Measurements from ENCODE around the gene ZFHX3.

Gene ZFHX3

GRCh38 chr16:72788269-72788809 lies 259.6 kb downstream of the ZFHX3 start:
- Histone ChIP-seq H3K27ac (no peak overlapping the region), H3K9ac (ENCODE audit: insufficient read length) (no peak overlapping the region), H3K36me3 (ENCODE audit: insufficient read depth, low read length) (no peaks in the 10 kb centered on the region), H3K9me3 (ENCODE audit: low read depth, low read length) (no peaks in the 10 kb centered on the region), H3K4me3 (no peak overlapping the region)
- no peak for DNase-seq (ENCODE audit: low read depth, low spot score)
- no peak for TF ChIP-seq FOXP2 (optimal IDR thresholded peaks at IDR 0.05; ENCODE audit: control extremely low read depth, extremely low read length, insufficient read depth)
- no peak for TF ChIP-seq EZH2 (IDR thresholded peaks at IDR 0.05)
- no peak for TF ChIP-seq POLR2AphosphoS5 (IDR thresholded peaks at IDR 0.05; ENCODE audit: borderline replicate concordance, low read depth, low read length)

- Histone ChIP-seq H3K27ac (no peak overlapping the region), H3K9ac (ENCODE audit: insufficient read length) (no peak overlapping the region), H3K36me3 (ENCODE audit: insufficient read depth, low read length) (no peaks in the 10 kb centered on the region), H3K4me3 (peak overlapping the region; percentile 64), H3K9me3 (ENCODE audit: low read depth, low read length) (no peaks in the 10 kb centered on the region)
- DNase-seq (ENCODE audit: low read depth, low spot score) = no peak
- no peak for TF ChIP-seq EZH2 (IDR thresholded peaks at IDR 0.05)
- TF ChIP-seq FOXP2 (optimal IDR thresholded peaks at IDR 0.05; ENCODE audit: control extremely low read depth, extremely low read length, insufficient read depth) = no peak
- no peak for TF ChIP-seq POLR2AphosphoS5 (IDR thresholded peaks at IDR 0.05; ENCODE audit: borderline replicate concordance, low read depth, low read length)
Observed at GRCh38 chr16:72787514-72788268, 260.2 kb downstream of the ZFHX3 start.

GRCh38 chr16:72787130-72787513 lies 260.8 kb downstream of the ZFHX3 start:
- Histone ChIP-seq H3K27ac (no peak overlapping the region), H3K4me3 (peak overlapping the region; percentile 30), H3K36me3 (ENCODE audit: insufficient read depth, low read length) (no peaks in the 10 kb centered on the region), H3K9ac (ENCODE audit: insufficient read length) (no peak overlapping the region), H3K9me3 (ENCODE audit: low read depth, low read length) (no peaks in the 10 kb centered on the region)
- DNase-seq (ENCODE audit: low read depth, low spot score) = no peak
- no peak for TF ChIP-seq EZH2 (IDR thresholded peaks at IDR 0.05)

DNA sequence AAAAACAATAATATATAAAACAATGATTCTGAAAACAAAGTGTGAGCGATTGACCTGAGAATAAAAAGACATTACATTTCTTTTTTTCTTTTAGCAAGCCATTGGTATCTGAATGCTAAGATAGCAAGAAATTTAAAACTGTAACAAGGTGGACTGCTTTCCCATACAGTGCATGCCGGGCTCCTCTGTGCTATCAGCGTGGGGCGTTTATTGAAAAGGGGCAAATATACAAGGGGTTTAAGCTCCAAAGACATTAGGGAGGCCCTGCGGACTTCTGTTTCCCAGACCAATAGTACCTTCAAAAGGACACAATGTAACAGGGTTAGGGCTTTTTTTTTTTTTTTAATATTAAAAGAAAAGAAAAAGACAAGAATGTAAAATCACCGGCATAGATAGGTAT lies 261.3 kb downstream of the ZFHX3 start:
- no peak overlapping the region for H3K9ac ChIP-seq (ENCODE audit: insufficient read length)
- no peak for TF ChIP-seq FOXP2 (optimal IDR thresholded peaks at IDR 0.05; ENCODE audit: control extremely low read depth, extremely low read length, insufficient read depth)
- TF ChIP-seq EZH2 (IDR thresholded peaks at IDR 0.05) = no peak
- TF ChIP-seq POLR2AphosphoS5 (IDR thresholded peaks at IDR 0.05; ENCODE audit: borderline replicate concordance, low read depth, low read length) = no peak
- H3K36me3 ChIP-seq (ENCODE audit: insufficient read depth, low read length) = no peaks in the 10 kb centered on the region
- H3K9me3 ChIP-seq (ENCODE audit: low read depth, low read length) = no peaks in the 10 kb centered on the region
- no peak overlapping the region for H3K27ac ChIP-seq
- DNase-seq (ENCODE audit: low read depth, low spot score) = no peak
- no peak overlapping the region for H3K4me3 ChIP-seq

- H3K9ac ChIP-seq (ENCODE audit: insufficient read length) = no peak overlapping the region
- H3K36me3 ChIP-seq (ENCODE audit: insufficient read depth, low read length) = no peaks in the 10 kb centered on the region
- DNase-seq (ENCODE audit: low read depth, low spot score) = no peak
- H3K27ac ChIP-seq = no peak overlapping the region
- no peak overlapping the region for H3K4me3 ChIP-seq
- no peak for TF ChIP-seq FOXP2 (optimal IDR thresholded peaks at IDR 0.05; ENCODE audit: control extremely low read depth, extremely low read length, insufficient read depth)
- TF ChIP-seq POLR2AphosphoS5 (IDR thresholded peaks at IDR 0.05; ENCODE audit: borderline replicate concordance, low read depth, low read length) = no peak
- no peak for TF ChIP-seq EZH2 (IDR thresholded peaks at IDR 0.05)
- no peaks in the 10 kb centered on the region for H3K9me3 ChIP-seq (ENCODE audit: low read depth, low read length)
Observed at GRCh38 chr16:72785886-72786285, 262.0 kb downstream of the ZFHX3 start.

GRCh38 chr16:72785171-72785570 lies 262.8 kb downstream of the ZFHX3 start:
- no peak overlapping the region for H3K27ac ChIP-seq
- no peak overlapping the region for H3K4me3 ChIP-seq
- H3K9me3 ChIP-seq (ENCODE audit: low read depth, low read length) = no peaks in the 10 kb centered on the region
- no peak for DNase-seq (ENCODE audit: low read depth, low spot score)
- no peak overlapping the region for H3K9ac ChIP-seq (ENCODE audit: insufficient read length)
- H3K36me3 ChIP-seq (ENCODE audit: insufficient read depth, low read length) = no peaks in the 10 kb centered on the region
- no peak for TF ChIP-seq POLR2AphosphoS5 (IDR thresholded peaks at IDR 0.05; ENCODE audit: borderline replicate concordance, low read depth, low read length)
- TF ChIP-seq FOXP2 (optimal IDR thresholded peaks at IDR 0.05; ENCODE audit: control extremely low read depth, extremely low read length, insufficient read depth) = no peak
- no peak for TF ChIP-seq EZH2 (IDR thresholded peaks at IDR 0.05)

GRCh38 chr16:72783716-72784318 lies 264.1 kb downstream of the ZFHX3 start:
- Histone ChIP-seq H3K36me3 (ENCODE audit: insufficient read depth, low read length) (no peaks in the 10 kb centered on the region), H3K9ac (ENCODE audit: insufficient read length) (no peak overlapping the region), H3K27ac (no peak overlapping the region), H3K9me3 (ENCODE audit: low read depth, low read length) (no peaks in the 10 kb centered on the region), H3K4me3 (no peak overlapping the region)
- no peak for DNase-seq (ENCODE audit: low read depth, low spot score)
- TF ChIP-seq POLR2AphosphoS5 (IDR thresholded peaks at IDR 0.05; ENCODE audit: borderline replicate concordance, low read depth, low read length) = no peak
- no peak for TF ChIP-seq FOXP2 (optimal IDR thresholded peaks at IDR 0.05; ENCODE audit: control extremely low read depth, extremely low read length, insufficient read depth)
- TF ChIP-seq EZH2 (IDR thresholded peaks at IDR 0.05) = no peak

GRCh38 chr16:72769876-72770275 lies 278.1 kb downstream of the ZFHX3 start:
- DNase-seq (ENCODE audit: low read depth, low spot score) = no peak
- Histone ChIP-seq H3K9ac (ENCODE audit: insufficient read length) (no peak overlapping the region), H3K36me3 (ENCODE audit: insufficient read depth, low read length) (no peaks in the 10 kb centered on the region), H3K4me3 (no peak overlapping the region), H3K27ac (no peak overlapping the region), H3K9me3 (ENCODE audit: low read depth, low read length) (no peaks in the 10 kb centered on the region)
- TF ChIP-seq EZH2 (IDR thresholded peaks at IDR 0.05) = no peak

- Histone ChIP-seq H3K36me3 (ENCODE audit: insufficient read depth, low read length) (no peaks in the 10 kb centered on the region), H3K27ac (no peak overlapping the region), H3K4me3 (no peak overlapping the region), H3K9me3 (ENCODE audit: low read depth, low read length) (no peaks in the 10 kb centered on the region), H3K9ac (ENCODE audit: insufficient read length) (no peak overlapping the region)
- no peak for DNase-seq (ENCODE audit: low read depth, low spot score)
- TF ChIP-seq FOXP2 (optimal IDR thresholded peaks at IDR 0.05; ENCODE audit: control extremely low read depth, extremely low read length, insufficient read depth) (no peak), EZH2 (IDR thresholded peaks at IDR 0.05) (no peak), POLR2AphosphoS5 (IDR thresholded peaks at IDR 0.05; ENCODE audit: borderline replicate concordance, low read depth, low read length) (no peak)
Observed at GRCh38 chr16:72768591-72768990, 279.3 kb downstream of the ZFHX3 start.

Measured in SK-N-MC (cell line).